T follicular helper cell (primary cell): ENCODE results near the gene PCNX1.

Experiments used
- DNase-seq: peaks from one replicate; pipeline ENCODE4 v3.0.0-alpha.2; 2020; ENCODE audit warnings: low read depth

Gene PCNX1

DNA sequence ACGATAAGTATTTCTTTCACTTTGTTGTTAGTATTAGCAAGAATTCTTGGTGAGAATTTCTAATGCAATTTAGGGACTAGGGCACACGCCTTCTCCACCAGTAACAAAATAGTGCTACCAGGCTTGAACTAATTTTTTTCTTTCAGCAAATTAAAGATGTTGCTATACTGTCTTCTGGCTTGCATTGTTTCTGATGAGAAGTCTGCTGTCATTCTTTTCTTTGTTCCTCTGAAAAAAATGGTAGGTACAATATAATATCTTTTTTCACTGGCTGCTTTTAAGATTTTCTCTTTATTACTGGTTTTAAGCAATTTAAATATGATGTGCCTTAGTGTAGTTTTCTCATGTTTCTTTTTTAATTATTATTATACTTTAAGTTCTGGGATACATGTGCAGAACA lies 171.2 kb downstream of the PCNX1 start:
- DNase-seq: no peak

DNA sequence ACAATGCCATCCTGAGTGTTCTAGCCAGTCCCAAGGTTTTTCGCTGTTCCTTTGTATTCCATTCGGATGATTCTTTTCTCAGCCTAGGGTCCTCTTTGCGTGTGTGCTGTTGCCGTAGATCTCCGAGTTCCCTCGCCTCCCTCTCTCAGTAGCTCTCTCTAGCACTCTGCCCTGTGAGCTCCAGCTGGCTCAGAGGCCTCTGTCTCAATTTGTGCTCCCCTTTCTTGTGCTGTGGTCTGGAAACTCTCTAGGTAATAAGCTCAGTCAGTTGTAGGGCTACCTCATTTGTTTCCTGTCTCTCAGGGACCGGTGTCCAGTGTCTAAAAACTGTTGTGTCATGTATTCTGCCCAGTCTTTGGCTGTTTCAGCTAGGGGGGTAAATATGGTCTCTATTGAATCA lies 179.3 kb downstream of the PCNX1 start:
- no peak for DNase-seq

DNA sequence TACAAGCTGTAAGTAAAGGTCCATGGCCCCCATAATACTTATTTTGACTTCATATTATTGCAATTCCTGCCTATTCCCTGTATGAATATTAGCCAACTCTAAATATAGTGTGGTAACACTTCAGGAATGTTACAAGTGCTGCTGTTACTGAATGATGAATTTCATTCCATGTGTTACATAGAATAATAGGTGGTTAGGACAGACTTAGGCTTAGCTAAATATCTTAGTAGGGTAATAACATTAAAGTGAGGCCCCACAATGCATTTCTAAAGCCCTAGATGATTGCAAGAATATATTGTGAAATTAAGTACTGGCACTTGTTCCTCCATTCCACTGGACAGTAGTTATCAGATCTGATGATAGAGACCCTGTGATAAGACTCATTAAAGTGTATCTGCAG lies 182.7 kb downstream of the PCNX1 start:
- no peak for DNase-seq

DNA sequence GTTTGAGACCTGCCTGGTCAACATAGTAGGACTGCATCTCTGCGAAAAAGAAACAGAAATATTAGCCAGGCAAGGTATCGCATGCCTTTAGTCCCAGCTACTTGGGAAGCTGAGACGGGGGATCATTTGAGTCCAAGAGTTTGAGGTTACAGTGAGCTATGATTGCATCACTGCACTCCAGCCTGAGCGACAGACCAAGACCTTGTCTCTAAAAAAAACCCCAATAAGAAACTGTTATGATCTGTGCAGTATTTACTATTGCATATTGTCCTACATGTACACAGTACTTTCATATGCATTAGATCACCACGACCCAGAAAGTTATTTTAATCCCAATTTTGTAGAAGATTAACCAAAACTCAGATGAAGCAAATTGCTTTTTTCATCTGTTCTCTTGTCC lies 187.5 kb downstream of the PCNX1 start:
- no peak for DNase-seq

DNA sequence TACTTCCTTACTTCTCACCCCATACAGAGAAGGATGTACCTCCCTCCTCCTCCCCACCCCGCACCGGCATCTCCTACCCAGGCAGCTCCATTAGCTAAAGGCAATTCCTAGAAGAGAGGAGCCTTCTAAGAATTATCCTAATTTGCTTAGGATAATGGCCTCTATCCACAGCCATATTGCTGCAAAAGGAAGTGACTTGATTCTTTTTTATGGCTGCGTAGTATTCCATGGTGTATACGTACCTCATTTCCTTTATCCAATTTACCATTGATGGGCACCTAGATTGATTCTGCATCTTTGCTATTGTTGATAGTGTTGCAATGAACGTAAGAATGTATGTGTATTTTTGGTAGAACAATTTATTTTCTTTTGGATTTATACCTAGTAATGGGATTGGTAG lies 189.7 kb downstream of the PCNX1 start:
- DNase-seq: no peak

DNA sequence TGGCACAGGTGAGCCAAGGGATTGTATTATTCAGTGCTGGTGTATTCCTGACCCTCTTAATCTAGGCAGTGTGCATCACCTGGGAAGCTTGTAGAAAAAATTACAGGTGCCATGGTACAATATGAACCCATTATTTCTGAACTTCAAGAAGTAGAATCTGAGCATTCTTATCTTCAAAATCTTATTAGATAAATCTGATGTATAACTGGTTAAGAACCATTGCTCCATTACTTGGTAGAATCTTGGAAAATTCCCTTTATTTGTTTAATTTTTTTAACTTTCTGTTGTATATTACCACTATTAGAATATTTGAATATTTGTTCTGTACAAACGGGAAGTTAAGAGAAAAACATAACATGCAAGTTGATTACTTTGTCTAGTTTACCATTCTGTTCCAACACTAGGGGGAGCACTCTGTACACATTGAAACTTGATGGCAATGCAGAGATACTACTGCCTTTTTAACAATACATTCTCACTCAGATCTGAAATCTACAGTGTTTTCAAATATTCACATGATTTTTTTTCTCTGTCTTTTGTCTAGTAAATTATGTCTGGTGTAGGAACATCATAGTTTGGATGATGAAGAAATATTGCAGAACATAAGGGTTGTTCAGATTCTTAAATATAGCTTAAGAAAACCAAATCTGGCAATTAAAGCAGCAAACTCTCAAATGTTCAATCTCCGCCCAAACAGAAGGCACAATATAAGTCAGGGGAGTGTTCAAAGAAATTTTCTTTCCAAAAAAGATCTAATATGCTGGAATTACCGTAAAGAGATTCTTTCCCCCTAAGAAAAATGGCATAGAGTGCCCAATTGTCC lies 196.6 kb downstream of the PCNX1 start:
- DNase-seq: no peak

DNA sequence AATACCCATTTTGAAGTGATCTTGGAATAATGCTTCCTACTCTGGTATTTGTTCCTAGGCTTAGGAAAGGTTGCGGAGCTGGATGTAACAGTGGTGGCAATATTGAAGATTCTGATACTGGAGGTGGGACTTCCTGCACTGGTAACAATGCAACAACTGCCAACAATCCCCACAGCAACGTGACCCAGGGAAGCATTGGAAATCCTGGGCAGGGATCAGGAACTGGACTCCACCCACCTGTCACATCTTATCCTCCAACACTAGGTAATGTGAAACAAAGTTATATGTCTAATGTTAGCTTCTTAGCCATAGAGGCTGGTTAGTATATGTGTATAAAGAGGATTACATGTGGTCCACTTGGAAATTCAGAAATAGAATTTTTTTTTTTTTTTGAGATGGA lies 197.9 kb downstream of the PCNX1 start:
- DNase-seq: no peak

DNA sequence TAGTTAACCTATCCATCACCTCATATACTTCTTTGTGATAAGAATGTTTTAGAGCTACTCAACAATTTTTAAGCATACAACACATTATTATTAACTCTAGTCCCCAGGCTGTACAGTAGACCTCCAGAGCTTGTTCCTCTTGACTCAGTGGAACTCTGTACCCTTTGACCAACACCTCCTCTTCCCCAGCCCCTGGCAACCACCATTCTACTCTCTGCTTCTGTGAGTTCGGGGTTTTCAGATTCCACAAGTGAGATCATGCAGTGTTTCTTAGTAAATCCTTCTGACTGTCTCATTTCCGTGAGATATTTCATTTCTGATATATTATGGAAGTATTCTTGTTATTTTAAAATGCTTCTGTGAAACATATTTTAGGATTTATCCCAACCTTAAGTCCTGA lies 200.7 kb downstream of the PCNX1 start:
- no peak for DNase-seq

DNA sequence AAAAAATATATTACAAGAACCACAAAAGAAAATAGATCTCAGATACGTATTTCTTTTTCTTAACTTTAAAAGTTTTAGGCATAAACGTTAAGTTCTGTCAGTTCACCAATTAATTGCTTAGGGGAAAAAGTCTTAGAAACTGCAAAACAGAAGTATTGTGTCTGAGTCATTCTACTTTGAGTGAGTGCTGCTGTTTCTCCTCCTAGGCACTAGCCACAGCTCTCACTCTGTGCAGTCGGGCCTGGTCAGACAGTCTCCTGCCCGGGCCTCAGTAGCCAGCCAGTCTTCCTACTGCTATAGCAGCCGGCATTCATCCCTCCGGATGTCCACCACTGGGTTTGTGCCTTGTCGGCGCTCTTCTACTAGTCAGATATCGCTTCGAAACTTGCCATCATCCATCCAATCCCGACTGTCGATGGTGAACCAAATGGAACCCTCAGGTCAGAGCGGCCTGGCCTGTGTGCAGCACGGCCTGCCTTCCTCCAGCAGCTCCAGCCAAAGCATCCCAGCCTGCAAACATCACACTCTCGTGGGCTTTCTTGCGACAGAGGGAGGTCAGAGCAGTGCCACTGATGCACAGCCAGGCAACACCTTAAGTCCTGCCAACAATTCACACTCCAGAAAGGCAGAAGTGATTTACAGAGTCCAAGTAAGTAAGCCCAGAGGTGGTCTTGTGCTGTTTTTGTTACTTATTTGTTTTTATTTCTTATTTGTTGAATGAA lies 201.3 kb downstream of the PCNX1 start:
- DNase-seq: no peak

DNA sequence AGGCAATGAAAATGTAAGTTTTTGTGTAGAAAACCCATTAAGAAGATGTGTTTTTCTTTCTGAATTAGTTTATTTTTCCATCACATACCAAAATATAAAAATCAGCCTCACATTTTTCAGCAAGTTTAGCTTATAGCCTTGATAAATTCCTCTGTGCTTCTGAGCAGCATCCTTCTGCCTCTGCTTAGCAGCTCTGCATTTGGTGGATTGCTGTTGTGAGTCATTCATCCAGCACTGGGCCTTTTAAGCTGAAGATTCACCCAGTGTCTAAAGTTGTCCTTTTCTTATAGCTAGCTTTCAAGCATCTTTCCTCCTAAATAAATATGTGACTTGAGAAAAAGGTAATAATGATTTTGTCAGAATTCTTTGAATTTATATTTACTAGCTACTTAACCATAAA lies 206.1 kb downstream of the PCNX1 start:
- no peak for DNase-seq

DNA sequence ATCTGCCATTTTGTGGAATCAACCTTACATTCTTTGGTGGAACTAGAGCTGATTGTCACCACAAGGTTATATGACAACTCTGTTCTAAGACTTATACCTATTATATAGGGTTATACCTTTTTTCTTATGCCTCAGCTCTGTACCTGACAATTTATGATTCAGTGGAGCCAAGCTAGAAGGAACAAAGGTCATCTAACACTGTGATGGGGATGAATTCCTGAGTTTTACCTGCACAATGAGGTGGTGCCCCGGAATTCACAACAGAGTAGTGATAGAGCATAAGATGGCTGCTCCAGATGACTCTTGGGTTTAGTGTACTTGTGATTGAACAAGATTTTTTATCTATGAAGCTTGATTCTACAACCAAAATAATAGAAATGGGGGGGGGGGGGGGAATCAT lies 207.3 kb downstream of the PCNX1 start:
- no peak for DNase-seq

DNA sequence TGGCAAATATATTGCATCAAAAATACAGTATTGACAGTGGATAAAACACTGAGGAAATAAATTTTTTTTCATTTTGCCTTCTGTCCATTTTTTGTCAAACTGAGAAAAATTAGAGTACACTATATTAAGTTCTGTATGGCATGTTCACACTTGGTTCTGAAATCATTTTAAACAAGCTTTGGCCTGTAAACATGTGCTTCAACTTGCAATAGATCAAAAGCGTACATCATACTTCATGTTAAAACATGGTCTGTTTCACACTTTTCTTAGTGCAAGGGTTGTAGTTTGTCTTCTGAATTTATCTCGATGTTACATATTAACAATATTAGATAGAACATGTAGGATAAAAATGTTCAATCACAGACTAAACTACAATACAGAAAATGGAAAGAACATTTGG lies 208.0 kb downstream of the PCNX1 start:
- DNase-seq: no peak

DNA sequence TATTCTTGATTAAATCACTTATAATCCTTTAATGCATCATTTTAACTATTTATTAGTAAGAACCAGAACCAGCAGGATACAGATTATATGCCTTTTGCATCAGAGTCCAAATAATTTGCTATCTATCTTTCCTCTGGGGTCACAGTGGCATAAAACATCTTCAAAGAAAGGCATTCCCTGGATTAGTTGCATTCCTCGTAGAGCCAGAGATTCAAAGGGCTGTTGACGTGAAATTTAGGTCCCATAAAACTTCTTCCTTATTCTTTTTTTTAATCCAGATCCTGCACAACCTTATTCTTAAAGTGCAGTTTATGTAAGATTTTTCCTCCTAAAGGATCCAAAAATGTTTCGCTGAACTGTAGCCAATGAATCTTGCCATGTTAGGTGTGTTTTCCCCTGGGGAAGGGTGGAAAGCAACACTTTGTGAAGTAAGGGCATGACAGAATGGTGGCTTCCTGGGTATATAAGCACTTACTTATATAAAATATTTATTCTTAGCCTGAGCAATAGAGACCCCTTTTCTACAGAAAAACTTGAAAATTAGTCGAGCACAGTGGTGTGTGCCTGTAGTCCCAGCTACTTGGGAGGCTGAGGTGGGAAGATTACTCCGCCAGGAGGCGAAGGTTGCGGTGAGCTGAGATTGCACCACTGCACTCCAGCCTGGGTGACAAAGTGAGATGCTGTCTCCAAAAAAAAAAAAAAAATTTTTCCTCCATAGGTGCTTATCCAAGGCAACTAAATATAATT lies 208.7 kb downstream of the PCNX1 start:
- DNase-seq: no peak

DNA sequence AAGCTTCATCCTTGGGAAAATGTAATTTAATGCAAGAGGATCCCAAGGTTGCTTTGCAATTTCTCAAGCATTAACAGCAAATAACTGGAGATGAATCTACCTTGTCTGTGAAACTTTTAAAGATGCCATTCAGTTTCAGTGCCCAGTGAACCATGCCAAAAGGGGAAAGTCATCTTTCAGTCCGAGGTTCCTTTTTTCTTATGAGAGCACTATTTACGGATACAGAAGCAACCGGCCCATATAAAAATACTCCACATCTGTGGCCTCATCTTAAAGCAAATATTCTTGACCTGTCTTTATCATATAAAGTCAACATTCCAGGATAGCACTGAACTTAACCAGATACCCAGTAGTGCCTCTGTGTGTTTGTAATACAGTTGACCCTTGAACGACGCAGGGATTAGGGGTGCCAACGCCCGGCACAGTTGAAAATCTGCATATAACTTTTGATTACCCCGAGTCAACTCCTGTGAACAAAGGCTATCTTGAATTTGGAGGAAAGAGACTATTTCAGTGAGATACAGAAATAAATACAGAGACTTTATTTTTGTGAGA lies 209.4 kb downstream of the PCNX1 start:
- DNase-seq: no peak

DNA sequence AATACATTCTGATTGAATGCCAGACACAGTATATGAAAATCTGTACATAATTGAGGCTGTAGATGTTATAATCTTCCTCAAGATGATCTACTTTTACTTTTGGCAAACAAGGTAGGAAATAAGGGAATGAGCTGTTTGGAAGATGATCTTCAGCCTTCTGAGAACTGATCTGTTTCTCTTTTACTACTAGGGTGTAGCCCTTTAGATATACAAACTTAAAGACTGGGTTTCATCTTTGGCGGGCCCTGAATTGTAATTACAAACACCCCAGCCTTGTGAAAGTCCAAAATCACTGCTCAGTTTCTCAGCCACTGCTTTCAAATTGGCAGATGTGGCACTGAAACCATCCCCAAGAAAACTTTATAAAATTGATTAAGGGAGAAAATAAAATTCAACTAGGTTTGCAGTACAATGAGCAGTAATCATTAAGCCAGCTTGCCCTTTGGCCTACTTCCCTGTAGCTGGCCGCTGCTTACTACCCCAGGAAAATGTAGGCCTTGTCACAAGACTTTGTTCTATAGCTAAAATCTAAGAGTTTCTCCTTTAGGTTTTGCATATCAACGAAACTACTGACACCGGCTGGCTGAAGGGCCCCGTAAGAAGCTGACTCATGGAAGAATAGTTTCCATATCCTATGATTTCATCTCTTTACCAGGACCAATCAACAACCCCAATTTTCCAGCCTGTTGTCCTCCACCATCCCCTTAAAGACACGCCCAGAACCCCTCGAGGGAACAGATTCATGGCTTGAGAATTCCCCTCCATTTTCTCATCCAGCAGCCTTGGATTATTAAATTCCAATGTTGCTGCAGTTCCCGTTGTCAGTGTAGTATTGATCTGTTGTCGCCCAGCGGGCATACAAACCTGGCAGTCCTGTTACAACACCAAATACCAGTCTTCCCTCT lies 210.8 kb downstream of the PCNX1 start:
- DNase-seq: no peak

DNA sequence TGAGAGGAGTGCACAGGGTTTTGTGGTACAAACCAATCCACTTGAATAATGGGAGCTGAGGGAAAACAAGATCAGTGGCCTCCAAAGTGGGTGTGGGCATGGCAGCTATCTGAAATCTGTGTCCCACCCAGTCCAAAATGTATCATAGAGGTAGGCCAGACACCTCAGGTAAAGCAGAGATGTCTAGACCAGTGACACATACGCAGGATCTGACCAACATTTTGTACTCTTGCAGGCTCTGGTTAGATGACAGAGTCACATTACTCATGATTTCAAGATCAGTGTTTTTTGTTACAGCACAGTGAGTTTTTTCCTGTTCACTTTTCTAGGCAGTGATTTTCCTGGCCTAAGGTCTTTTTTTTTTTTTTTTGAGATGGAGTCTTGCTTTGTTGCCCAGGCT lies 211.8 kb downstream of the PCNX1 start:
- DNase-seq: no peak

DNA sequence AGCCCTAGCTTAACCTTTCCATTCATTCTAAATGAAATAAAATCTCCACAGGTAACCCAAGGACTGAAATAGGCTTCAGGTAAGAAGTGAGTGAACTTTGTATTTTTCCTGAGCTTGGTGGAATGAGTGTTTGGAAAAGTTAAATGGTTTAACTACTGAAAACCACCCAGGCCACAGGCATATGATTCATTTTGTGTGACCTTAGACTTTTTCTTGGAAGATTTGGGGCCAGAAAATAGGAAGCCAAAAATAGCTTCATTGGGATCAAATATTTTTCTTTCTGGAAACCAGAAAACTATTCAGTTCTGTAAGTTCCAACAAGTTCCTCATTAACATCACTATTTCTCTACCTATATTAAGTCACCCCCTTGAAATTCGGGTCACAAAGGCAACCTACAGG lies 212.6 kb downstream of the PCNX1 start:
- DNase-seq: no peak

DNA sequence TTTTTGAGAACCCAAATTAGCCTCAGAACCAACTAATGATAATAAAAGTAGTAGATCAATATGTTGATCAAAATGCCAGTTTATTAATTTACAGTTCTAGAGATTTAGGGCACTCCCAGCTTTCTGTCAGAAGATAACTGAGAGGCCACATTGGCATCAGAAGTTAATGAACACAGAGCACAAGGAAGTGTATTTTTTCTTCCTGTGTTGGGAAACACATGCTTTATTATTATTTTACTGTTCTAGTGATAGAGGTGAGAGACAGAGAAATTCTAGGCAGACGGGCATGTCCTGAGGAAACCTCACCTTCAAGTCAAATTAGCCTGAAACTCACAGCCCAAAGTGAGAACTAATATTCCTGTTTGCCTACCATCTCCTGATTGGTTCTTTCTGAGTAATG lies 213.7 kb downstream of the PCNX1 start:
- DNase-seq: no peak

DNA sequence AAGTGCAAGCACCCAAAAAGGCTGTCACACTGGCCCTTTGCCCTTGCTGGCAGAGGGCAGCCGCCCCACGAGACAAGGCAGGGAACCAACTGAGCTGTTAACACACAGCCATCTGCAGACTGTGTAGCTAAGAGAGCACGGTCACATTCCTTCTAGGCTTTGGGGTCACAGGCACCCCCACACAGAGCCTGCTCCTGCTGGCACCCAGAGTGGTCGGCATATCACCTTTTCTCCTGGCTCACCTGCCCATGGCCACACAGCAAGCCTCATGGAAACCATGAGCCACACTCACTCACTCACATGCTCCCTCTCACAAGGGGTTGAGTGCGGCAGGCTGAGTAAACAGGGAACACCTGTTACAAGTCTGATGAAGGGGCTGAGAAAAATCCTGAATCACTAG lies 214.5 kb downstream of the PCNX1 start:
- no peak for DNase-seq

DNA sequence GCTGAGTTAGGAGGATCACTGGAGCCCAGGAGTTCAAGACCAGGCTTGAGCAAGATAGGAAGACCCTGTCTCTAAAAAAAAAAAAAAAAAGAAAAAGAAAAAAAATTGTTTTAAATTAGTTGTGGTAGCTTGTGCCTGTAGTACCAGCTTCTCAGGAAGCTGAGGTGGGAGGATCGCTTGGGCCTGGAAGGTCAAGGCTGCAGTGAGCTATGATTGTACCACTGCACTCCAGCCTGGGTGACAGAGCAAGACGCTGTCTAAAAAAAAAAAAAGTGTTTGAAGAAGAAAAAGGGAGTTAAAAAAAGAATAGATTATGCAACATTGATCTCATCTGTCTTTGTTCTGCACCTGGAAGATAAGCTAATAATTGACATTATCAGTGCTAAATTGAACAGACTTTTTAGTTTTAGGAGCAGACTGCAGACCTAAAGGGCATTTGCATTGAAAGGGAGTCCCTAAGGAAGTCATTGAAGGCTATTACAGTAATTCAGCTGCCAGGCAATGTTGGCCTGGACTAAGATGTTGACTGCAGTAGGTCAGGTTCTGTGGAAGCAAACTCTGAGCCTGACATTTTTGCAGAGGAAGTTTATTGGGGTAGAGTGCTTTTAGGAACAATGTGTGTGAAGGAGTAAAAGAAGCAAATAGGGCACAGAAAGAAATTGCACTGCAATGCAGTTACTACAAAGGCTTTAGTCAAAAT lies 215.8 kb downstream of the PCNX1 start:
- DNase-seq: no peak

DNA sequence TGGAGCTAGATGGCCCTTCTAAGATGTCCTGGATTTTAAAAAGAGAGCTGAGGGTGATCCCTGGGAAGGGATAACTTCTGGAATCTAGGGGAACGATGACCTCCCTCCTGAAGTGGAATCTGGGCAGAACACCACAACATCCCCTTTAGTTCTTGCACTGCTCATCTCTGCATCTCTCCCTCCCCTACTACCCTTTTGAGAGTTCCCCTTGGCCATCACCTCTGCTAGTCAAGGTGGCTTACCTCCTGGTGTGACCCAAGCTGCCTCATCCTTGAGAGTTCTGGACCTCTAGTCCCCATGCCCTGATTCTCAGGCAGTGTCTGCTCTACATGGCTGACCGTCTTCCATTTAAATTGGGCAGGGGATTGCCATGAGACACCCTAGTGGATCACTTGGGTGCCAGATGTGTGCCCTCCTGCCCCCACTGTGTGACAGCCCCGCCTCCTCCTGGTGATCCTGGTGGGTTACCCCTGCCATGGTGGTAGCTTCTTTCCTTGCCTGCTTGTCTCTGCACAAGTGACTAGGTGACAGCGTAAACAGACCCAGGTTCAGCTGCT lies 216.4 kb downstream of the PCNX1 start:
- DNase-seq: no peak
